ENCODE measurements around the gene TBCCD1.
"Not testable (repeated sequence)": the region's sequence is repeated elsewhere in the genome, so short reads cannot be mapped to it uniquely, and the experiment has no call there.

The TBCCD1 gene

DNA sequence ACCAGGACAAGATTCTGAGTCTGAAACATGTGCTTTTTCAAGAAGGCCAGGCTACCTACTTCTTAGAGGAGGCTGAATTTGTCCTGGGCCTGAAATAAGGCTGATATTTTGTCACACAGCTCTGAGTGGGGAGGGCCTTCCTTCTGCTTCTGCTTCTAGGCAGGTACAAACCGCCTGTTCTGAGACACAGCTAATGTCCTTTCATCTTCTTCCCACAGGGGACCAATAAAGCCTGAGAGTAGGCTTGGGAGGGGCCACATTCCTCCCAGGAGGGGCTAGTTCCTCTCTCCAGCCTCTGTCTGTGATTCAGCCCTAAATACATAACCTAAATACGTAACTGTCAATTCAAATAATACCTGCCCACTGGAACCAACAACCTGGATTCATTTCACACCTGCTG is 57.7 kb downstream of the TBCCD1 start:
- no peak overlapping the region for H3K4me3 ChIP-seq (ENCODE audit: low read length)
- no peak for DNase-seq (ENCODE audit: low read depth)
- TF ChIP-seq, protein P1, sequence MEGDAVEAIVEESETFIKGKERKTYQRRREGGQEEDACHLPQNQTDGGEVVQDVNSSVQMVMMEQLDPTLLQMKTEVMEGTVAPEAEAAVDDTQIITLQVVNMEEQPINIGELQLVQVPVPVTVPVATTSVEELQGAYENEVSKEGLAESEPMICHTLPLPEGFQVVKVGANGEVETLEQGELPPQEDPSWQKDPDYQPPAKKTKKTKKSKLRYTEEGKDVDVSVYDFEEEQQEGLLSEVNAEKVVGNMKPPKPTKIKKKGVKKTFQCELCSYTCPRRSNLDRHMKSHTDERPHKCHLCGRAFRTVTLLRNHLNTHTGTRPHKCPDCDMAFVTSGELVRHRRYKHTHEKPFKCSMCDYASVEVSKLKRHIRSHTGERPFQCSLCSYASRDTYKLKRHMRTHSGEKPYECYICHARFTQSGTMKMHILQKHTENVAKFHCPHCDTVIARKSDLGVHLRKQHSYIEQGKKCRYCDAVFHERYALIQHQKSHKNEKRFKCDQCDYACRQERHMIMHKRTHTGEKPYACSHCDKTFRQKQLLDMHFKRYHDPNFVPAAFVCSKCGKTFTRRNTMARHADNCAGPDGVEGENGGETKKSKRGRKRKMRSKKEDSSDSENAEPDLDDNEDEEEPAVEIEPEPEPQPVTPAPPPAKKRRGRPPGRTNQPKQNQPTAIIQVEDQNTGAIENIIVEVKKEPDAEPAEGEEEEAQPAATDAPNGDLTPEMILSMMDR (IDR thresholded peaks at IDR 0.05; ENCODE audit: insufficient read depth, low read depth, low read length, missing control alignments), result no peak

DNA sequence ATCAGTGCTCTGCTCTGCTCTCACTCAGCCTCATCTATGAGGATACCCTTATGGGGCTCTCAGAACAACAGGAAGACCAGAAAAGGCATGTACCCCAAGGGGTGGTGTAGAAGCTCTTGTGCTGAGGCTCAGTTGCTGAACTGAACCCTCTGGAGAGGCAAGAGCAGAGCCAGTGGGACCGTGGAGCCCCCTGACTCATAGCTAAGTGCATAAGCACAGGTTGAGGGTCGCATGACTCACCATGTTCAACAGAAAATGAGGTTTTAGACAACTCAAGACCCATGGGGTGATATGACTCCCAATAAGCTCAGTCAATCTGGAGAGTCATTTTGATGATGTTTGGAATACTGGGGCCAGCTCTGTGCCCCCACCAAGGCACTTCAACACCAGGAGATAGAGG is 60.3 kb downstream of the TBCCD1 start:
- TF ChIP-seq, protein P1 (IDR thresholded peaks at IDR 0.05; ENCODE audit: insufficient read depth, low read depth, low read length, missing control alignments), result no peak
- no peak for DNase-seq (ENCODE audit: low read depth)

DNA sequence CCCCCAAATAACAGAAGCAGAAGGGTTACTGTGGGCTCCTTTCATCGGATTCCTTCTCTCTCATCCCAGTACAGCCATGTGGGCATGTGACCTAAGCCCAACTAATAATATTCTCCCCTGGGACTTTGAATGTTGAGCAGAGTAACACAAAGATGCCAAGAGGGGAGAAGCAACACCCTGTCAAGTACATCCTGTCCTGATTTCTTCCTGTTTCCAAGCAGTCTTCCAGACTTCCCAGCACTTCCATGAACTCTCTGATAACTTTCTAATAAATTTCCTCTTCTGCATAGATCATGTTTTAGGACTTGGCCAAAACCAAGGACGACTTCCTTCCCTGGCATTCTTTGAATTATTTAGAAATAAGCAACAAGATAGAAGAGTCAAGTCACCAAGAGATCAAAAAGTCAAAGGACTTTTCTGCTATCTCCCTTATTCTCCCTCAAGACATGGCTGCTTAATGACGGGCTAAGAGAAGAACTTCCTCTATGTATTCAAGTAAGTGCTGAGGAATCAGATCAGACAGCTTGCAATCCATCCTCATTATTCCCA is 60.9 kb downstream of the TBCCD1 start:
- TF ChIP-seq, protein P1 (IDR thresholded peaks at IDR 0.05; ENCODE audit: insufficient read depth, low read depth, low read length, missing control alignments), result no peak
- DNase-seq (ENCODE audit: low read depth), result no peak
- no peak overlapping the region for H3K4me3 ChIP-seq (ENCODE audit: low read length)

More for the DNA sequence above, 60.3 kb downstream of the TBCCD1 start:
- H3K4me3 ChIP-seq (ENCODE audit: low read length), result no peak overlapping the region

DNA sequence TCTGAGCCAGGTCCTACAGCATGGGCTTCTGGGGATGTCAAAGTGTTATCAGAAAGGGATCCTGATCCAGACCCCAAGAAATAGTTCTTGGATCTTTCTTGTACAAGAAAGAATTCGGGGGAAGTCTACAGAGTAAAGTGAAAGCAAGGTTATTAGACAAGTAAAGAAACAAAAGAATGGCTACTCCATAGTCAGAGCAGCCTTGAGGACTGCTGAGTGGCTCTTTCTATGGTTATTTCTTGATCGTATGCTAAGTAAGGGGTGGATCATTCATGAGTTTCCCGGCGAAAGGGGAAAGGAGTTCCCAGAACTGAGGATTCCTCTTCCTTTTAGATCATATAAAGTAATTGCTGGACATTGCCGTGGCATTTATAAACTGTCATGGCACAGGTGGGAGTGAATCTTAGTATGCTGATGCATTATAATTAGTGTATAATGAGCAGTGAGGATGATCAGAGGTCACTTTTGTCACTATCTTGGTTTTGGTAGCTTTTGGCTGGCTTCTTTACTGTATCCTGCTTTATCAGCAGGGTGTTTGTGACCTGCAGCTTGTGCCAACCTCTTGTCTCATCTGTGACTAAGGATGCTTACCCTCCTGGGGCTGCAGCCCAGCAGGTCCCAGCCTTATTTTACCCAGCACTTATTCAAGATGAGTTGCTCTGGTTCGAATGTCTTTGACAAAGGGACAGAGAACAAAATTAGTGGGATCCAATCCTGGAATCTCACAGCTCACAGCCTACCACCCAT is 64.0 kb downstream of the TBCCD1 start:
- TF ChIP-seq, protein P1 (IDR thresholded peaks at IDR 0.05; ENCODE audit: insufficient read depth, low read depth, low read length, missing control alignments), result no peak
- no peak overlapping the region for H3K4me3 ChIP-seq (ENCODE audit: low read length)
- DNase-seq (ENCODE audit: low read depth), result no peak

DNA sequence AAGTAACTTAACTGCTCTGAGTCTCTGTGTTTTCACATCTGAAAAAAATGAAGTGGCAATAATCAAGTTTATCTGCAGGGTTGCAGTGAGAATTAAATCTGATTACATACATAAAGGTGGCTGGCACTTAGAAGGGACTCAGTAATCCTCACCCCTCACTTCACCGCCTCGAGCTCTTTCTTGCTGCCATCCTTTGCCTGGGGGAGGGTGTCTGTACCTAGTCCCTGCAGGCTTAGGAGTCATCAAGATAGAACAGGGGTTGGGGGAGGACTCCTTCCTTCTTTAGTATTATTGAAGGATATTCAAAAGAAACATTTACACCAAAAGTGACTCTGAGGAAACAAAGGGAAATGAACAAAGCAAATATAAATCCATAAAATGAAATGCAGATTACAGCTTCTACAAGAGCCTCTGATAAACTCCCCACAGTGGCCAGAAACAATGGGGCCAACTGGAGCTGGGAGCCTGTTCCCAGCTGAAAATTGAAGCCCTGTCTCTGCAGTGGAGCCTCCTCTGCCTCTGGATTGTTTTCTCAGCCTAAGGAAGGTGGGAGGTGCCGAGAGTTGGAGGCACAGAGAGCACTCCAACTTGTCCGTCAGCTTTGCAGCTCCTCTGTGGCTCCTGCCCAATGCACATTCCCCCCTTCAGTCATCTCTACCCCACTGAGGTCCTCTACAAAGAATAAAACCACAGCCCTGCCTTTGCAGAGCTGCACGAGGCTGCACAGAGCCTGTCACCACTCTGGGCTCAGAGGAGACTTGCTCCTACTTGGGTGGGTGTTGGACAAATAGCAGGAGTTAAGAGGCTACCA is 64.8 kb downstream of the TBCCD1 start:
- TF ChIP-seq, protein P1 (IDR thresholded peaks at IDR 0.05; ENCODE audit: insufficient read depth, low read depth, low read length, missing control alignments), result no peak
- no peak for DNase-seq (ENCODE audit: low read depth)
- no peak overlapping the region for H3K4me3 ChIP-seq (ENCODE audit: low read length)

DNA sequence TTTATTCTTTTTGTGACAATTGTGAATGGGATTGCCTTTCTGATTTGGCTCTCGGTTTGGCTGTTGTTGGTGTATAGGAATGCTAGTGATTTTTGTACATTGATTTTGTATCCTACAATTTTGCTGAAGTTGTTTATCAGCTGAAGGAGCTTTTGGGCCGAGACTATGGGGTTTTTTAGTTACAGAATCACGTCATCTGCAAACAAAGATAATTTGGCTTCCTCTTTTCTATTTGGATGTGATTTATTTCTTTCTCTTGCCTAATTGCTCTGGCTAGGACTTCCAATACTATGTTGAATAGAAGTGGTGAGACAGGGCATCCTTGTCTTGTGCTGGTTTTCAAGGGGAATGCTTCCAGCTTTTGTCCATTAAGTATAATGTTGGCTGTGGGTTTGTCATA is 67.2 kb downstream of the TBCCD1 start:
- H3K4me3 ChIP-seq (ENCODE audit: low read length); DNase-seq (ENCODE audit: low read depth): not testable (repeated sequence)

DNA sequence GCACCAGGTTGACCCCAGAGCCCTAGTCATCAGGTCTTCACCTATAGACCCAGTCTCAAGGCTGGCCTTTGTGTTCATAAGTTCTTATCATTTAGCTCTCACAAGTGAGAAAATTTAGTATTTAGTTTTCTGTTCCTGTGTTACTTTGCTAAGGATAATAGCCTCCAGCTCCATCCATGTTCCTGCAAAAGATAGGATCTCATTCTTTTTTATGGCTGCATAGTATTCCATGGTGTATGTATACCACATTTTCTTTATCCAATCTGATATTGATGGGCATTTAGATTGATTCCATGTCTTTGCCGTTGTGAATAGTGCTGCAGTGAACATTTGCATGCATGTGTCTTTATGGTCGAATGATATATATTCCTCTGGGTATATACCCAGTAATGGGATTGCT is 69.1 kb downstream of the TBCCD1 start:
- not testable (repeated sequence) for H3K4me3 ChIP-seq (ENCODE audit: low read length); DNase-seq (ENCODE audit: low read depth)

Data from epithelial cell of esophagus (primary cell).